HG03521 (cell line): ENCODE data around the gene GRK4.
A peak's percentile ranks its signal among the peaks of the same experiment; 100 is the strongest.
"Not testable (repeated sequence)": the region's sequence is repeated elsewhere in the genome, so short reads cannot be mapped to it uniquely, and the experiment has no call there.

Experiments
- ATAC-seq: cut with Tn5 transposase; IDR thresholded peaks from one replicate; pipeline ENCODE4 v1.9.1; 2021; ENCODE audit warnings: mild to moderate bottlenecking, moderate library complexity; ENCODE audit not compliant: unreplicated experiment

Gene GRK4

DNA sequence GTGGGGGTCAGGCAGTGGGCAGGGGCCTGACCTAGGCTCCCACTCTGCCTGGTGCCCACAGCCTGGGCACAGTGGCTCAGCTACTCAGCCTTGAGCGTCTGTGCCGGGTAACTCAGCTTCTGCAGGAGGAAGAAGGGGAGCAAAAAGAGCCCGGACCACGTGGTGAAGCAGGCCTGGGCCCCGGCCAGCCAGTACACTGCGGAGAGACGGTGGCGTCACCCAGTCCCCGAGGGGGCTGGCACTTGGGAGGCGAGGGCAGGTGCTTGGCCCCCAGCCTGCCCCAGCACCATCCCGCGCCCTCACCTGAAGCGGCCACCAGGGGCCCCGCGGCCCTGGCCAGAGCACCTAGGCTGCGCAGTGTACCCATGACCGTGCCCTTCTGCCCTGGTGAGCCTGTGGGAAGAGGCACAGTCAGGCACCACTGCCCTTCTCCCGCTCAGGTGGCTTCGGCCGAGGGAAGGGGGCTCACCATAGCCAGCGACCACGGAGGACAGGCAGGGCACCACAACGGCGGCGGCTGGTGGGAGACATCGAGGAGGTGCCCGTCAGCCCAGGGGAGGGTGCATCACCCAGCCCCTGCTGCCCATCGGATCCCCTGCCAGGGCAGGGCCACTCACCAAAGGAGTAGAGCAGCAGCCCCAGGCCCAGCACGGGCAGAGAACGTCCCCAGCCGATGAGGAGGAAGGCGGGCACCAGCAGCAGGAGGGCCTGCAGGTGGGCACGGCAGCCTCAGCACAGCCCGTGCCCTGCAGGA lies 32.4 kb upstream of the GRK4 start:
- ATAC-seq: no peak

DNA sequence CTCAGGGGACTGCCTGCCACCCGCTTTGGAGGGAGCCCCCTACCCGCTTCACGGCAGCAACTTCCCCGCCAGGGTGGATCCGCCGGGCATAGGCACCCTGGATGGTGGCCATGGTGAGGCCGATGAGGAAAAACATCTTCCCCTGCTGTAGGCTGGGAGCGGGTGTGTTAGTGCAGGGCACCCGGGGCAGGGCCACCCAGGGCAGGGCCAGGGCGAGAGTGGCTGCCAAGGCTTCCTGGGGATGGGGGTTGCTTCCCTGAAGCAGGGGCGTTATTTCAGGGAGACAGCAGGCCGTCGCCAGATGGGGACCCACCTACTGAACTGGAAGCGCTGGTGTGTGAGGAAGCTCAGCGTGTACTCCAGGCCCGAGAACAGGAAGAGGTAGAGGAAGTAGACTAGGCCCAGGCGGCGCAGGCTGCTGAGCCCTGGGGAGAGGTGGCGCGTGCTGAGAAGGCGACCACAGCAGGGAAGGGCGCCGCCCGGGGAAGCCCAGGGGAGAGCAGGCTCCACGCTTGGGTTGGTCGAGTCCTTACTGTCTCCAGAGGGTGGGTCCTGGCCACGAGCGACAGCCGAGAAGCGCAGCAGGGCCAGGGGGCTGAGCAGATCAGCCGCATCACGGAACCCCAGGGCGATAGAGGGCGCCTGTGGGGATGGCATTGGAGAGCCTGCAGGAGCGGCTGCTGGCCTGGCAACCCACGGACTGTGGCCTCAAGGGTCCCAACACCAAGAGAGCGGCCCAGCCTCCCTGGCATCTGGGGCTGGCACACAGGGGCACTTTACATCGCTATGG lies 31.7 kb upstream of the GRK4 start:
- ATAC-seq: peak; percentile 24

DNA sequence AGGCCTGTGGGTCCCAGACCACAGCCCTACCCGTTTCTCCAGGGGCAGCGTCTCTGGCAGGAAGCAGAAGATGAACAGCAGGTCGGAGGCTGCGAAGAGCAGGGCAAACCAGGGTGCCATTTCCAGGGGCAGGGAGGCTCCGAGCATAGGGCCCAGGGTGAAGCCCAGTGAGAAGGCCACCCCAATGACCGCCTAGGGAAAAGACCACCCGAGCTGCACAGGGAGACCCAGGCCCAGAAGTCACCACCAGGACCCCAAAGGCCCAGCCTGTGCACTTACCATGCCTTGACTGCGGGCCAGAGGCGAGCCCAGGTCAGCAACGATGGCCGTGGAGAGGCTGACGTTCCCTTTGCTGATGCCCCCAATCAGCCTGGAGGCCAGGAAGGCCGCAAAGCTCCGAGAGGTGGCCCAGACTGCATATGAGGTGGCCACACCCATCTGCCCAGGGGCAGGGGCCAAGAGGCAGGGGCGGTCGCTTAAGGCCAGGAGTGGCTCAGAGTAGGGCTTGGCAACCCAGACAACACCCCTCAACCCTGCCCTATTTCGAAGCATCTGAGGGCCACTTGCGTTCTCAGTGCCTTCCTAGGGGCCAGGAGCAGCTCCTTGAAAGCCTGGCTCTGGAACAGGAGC lies 30.9 kb upstream of the GRK4 start:
- ATAC-seq: no peak

DNA sequence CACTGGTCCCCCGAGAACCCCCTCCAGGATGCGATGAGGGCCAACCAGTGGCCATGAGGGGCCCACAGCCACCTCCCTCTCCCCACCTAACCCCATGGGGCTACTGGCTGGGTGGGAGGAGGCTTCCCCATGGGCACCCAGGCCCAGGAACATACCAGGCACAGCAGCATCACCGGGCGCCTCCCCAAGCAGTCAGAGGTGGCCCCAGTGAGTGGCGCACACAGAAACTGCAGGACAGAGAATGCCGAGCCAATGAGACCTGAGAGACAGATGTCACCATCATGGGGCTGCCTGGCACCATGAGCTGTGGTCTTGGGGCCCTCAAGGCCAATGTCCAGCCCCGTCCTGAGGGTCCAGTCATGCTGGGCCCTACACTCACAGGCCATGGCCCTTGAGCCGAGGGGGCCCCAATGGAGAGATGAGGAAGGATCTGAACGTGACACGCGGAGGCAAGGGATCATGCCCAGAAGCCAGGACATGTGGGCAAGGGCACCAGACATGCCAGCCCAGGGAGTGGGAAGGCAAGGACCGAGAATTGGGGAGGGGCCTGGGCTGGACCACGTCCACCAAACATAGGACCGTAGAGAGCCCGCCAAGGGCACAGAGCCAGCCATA lies 30.3 kb upstream of the GRK4 start:
- no peak for ATAC-seq

DNA sequence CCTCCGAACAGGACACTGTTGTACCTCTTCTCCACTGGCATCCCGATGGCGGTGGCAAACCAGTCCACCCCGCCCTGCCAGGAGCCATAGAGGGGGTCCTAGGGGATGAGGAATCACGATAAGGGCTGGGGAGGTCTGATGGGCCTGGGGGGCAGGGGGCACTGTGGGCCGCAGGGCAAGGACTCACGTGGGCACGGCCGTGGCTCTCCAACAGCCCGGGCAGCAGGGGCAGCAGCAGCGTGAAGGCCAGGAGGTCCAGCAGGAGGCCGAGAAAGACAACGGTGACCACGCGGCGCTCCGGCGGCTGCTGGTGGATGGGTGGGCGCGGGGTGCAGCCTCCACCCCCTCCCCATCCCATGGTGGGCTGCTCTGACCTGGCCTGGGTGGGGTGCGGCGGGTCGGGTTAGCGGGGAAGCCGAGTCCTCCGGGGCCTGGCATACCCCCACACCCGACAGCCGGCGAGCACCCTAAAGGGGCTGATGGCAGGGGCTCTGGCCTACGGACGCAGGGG lies 29.8 kb upstream of the GRK4 start:
- no peak for ATAC-seq

DNA sequence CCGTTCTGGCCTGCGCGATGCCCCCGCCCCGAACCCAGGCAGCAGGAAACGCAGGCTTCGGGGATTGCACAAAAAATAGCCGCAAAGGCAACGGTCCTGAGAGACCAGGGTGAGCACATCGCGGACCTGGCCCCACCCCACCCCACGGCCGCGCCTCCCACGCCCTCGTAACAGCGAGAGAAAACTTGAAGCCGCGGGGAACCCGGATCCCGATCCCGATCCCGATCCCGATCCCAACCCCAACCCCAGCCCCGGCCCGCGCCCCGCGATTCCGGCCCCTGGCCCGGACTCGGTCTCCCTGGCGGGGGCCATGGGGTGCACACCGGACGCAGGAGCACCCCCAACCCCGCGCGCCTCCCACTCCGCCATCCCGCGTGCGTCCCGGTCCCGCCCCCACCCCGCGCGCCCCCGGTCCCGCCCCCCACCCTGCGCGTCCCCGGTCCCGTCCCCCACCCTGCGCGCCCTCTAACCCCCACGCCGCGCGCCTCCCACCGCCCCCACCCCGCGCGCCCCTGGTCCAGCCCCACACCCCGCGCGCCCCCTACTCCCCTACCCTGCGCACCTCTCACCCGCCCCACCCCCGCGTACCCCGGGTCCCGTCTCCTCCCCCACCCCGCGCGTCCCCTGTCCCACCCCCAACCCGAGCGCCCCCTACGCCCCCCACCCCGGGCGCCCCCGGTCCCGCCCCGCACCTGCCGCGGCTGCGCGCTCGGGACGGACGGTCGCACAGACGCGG lies 29.1 kb upstream of the GRK4 start:
- ATAC-seq: no peak

DNA sequence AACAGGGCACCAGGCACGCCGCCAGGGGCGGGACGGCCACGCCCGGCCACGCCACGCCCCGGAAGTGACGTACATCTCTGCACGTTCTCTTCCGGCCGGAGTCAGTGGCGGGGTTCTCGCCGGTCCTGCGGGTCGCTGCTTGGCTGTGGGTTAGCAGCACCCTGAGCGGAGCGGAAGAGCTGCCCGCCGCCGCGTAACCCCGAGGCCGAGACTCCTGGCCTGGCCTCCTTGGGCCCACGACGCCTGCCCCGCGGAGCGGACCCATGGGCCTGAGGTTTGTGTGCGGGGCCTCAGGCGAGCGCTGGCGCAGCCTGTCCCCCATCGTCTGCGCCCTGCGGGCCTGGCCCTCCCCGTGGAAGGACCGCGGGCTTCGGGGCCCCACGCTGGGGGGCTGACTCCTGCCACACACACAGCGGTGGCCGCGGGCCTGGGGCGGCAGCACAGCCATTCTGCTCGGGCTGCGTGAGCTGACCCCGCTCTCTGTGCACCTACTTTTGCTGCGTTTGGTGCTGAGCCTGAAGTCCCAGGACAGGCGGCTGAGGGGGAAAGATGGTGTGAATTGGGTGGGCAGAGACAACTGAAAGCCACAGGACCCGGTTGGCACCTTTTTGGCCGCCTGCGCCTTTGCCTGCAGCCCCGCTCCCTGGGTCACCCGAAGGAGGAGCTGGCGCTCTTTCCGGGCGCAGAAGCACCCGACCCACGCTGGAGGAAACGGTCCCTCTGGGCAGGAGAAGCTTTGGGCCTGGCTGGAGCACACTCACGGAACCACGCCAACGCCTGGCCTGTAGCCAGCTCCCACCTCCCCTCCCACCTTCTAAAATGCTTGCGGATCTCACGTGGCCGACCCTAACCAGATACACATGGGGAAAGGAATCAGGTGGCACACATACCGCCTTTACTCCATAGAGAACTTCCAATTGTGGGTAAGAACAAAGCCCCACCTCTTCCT lies 28.3 kb upstream of the GRK4 start:
- peak; percentile 49 for ATAC-seq

DNA sequence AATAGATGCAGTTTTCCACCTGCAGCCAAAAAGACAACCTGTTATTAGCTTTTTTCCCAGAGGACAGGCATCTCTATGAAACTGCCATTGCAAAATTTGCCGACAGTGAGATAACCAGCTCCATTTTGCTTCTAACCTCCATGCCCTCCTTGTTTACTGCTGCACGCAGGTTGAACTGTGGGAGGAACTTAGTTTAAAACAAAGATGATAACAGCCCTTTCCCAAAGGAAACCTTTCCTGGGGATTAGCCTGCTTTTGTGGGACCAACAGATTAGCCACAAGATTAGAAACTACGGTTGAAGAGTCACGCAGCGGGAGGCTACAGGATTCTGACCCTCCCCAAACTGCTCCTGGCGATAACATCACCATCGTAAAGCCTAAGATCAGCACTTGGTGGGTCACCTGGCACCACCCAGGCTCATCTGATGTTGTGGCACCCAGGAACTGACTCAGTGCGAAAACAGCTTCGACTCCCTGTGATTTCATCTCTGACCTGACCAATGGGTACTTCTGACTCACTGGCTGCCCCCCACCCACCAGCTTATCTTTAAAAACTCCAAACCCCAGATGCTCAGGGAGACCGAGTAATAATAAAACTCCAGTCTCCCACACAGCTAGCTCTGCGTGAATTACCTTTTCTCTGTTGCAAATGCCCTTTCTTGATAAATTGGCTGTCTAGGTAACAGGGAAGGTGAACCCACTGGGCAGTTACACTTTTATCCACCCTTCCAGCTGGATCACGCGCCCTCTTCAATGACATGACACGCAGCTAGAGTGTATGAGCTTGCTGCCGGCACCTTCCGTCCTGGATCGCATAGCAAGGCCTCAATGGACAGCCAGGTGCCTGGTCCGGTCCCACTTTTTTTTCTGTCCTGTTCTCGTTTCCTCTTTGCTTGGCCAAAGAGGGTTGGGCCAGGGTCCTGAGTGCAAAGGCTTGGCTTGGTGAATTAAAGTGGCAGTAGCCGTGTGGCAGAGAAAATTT lies 27.3 kb upstream of the GRK4 start:
- ATAC-seq: no peak

DNA sequence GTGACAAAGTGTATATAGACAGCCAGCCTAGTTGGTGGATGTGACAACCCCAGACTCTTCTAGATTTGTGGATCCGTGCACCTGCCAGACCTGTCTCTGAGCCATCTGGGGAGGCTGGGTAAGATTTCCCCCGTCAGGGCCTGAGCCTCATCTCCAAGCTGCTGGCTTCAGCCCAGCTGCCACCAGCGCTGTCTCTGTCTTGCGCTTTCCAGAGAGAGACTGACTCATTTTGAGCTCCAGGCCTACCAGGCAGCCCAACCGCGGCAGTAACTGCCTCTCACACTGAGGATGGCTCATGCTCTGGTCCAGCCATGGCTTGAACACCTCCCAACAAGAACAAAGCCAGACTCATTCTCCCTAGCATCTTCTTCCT lies 26.6 kb upstream of the GRK4 start:
- peak; percentile 27 for ATAC-seq

DNA sequence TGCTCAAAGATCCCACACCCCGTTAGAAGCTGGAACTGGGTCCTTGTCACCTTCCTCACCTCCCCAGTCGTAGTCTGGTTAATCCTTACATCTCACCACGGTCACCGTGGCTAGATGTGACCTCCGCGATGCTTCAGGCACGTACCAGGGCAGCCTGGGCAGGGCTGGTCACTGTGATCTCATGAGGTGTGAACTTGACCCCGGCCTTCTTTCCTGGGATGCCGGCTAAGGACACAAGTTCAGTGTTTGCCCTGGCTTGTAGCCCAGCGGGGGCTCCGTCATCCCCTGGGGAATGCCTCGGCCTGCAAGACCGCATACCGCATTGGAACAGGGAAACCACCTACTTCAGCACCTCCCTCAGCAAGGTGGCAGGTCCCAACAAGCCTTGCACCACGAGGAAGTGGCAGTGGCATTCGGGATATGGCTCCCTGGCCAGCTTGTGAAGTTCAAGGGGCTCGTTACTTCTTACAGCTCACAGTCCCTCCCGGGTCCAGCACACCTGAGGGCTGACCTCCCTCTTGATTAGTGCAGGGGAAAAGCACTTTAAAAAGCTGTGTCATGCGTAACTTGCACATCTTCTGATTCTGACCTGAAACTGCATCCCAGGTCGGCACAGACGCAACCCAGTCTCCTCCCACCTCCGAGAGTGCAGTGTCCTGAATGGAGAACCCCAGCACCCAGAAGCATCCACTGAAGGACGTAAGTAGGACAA lies 26.1 kb upstream of the GRK4 start:
- ATAC-seq: no peak

DNA sequence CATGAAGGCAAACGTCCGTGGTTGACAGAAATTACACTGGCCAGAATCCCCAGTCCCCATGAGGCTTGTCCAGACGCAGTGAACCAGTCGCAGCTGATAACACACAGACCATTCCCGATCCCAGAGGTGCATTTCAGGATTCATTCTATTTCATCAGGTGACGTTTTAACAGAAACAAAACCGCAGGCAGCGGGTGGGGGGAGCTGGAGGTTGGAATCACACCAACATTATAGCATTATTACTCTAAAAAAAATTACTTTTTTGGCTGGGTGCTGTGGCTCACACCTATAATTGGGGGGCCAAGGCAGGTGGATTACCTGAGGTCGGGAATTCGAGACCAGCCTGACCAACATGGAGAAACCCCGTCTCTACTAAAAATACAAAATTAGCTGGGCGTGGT lies 25.4 kb upstream of the GRK4 start:
- ATAC-seq: no peak

DNA sequence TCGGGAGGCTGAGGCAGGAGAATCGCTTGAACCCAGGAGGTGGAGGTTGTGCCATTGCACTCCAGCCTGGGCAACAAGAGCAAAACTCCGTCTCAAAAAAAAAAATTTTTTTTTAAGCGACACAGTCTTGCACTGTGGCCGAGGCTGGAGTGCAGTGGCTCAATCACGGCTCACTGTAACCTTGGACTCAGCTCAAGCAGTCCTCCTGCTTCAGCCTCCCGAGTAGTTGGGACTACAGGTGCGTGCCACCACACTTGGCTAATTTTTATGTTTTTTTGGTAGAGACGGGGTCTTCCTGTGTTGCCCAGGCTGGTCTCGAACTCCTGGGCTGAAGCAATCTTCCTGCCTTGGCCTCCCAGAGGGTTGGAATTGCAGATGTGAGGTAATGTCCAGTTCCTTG lies 25.0 kb upstream of the GRK4 start:
- not testable (repeated sequence) for ATAC-seq

DNA sequence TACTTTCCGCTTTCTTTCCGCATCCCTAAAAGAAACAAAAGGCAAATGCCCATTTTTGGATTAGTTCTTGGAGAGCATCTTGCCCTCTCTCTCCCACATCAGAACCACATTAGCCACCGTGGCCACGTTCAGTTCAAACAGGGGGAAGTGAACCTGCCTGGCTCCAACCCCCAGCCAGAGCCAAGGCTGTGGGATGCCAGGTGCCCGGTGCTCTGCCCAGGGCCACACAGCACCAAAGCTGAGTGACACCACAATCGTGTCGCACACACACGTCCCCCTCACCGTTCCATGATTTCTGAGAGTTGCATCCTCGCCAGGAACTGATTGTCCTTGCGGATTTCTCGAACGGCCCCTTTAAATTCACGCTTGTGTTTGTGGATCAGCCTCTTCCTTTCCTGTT lies 24.5 kb upstream of the GRK4 start:
- ATAC-seq: no peak

DNA sequence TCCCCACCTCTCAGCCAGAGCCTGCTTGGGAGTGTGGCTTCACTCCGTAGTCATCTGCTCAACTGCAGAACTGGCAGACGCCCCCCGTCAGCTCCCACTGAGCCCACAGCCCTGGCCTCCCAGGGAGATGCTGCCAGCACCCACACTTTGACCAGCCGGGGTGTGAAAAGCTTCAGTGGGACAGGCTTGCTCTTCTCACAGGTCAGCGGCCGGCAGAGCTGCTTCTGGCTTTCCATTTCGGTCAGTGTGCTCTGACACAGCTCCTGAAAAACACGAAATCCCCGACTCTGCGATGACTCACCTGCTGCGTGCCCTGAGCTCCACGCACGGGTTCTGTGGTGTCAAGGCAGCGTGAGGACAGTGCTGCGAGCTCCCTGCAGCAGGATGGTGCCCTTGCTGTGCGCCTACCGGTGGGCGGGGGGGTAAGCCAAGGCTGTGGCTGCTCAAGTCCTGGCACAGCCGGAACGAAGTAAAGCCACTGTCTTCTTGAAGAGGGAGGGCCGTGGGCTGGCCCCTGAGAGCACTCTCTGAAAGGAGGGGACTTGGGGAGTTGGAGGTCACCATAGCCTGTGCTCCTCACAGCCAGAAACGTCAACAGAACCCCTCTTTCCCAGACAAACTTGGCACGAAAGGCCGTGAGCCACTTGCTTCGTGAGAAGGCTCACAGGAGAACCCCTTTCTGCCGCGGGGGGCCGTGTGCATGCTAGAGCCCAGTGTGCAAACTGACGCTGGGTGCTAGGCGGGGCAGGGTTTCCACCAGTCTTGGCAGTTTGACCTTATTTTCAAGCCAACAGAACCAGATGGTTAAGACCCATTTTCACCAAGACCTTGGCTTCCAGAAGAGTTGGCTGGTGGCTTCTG lies 23.8 kb upstream of the GRK4 start:
- ATAC-seq: no peak

DNA sequence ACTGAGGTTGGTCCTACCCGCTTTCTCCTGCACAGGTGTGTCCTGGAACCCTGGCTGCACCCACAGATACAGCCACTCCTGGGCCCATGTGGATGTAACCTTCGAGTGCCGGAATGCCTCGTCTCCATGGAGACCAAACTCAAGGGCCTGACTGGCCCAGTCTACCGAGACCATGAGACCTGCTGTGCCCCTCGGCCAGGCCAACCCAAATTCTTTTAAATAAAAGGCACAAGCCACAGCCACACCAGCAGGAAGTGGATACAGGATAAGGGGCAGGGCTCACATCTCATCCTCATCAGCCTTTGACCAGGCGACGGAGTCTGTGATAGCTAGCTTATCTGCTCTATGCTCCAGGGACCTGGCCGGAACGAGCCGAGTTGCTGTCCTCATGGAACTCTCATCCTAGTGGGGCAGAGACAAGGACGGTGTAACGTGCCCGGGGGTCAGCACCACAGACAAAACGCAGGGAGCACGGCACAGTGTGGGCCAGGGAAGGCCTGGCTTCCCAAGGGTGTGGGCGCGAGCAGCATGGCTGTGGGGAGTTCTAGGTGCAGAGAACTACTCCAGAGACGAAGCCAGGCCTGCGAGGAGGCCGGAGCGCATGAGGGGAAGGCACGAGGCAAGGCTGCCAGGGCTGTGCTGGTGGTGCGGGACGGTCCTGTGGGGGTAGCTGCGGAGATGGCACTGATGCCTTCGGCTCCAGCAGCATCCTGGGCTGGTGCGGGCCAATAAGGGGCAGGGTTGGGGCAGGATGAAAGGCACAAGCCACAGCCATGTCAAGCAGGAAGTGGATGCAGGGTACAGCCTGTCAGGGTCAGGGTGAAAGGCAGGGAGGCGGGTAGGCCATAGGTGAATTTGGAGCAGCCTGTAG lies 22.9 kb upstream of the GRK4 start:
- no peak for ATAC-seq
